H1 (cell line): ENCODE results near the gene PLCL1. TPM values are rescaled to one million over a fixed set of nuclear protein-coding genes. Genes with fewer than 3 reads are reported as not detected.

Source experiments
- MAFK ChIP-seq: IDR thresholded peaks from 2 replicates; pipeline ENCODE4 v1.6.1; 2012; ENCODE audit warnings: low read depth, mild to moderate bottlenecking, improper control_type of control experiment, low read length
- SIN3A ChIP-seq, 2 experiments: IDR thresholded peaks in 1 of 2; conservative IDR thresholded peaks in 1 of 2; 2 replicates each; pipeline ENCODE4 v1.6.1; 2011 to 2012; ENCODE audit warnings: low read length in 2 of 2, improper control_type of control experiment in 1 of 2, low read depth in 1 of 2, mild to moderate bottlenecking in 1 of 2
- TAF7 ChIP-seq: optimal IDR thresholded peaks from 2 replicates; pipeline ENCODE3; 2011; ENCODE audit warnings: low read depth, mild to moderate bottlenecking, inconsistent platforms, low read length, moderate library complexity, borderline replicate concordance
- polyA plus RNA-seq, 7 experiments: library from polyadenylated mRNA; depleted of rRNA in 3 of 7; stranded (reverse) in 5 of 7; unstranded in 2 of 7; fragments of >200 nt in 5 of 7; fragments of 200-250 nt in 2 of 7; gene quantifications; 1 replicate in 5 of 7; 2 replicates in 1 of 7; 4 replicates in 1 of 7; pipeline versions ENCODE4 v1.2.1 to v1.2.3, GENCODE V29; 2011 to 2013; ENCODE audit warnings: missing spikeins in 2 of 7, mixed read lengths in 2 of 7
- total RNA-seq: library from RNA; stranded (reverse); fragmentation: NEBNext Ultra II Directional; extraction: Animal tissue kit (Norgen Biotek cat#: 25700); gene quantifications from 2 replicates; pipeline ENCODE4 v1.2.1, GENCODE V29; 2021
- TF ChIP-seq, protein P1 (sequence below): fragments of 300-600 bp; sonication (generic); IDR thresholded peaks from 2 replicates; pipeline ENCODE4 v1.7.1; 2012; ENCODE audit warnings: low read length, moderate library complexity, mild to moderate bottlenecking, inconsistent platforms; ENCODE audit not compliant: insufficient replicate concordance

PLCL1 gene
- total and polyA plus RNA-seq, 2 of the 8 experiments (the other 6 are each of a cell fraction or from before 2014, with no cell fraction given), result not detected

DNA sequence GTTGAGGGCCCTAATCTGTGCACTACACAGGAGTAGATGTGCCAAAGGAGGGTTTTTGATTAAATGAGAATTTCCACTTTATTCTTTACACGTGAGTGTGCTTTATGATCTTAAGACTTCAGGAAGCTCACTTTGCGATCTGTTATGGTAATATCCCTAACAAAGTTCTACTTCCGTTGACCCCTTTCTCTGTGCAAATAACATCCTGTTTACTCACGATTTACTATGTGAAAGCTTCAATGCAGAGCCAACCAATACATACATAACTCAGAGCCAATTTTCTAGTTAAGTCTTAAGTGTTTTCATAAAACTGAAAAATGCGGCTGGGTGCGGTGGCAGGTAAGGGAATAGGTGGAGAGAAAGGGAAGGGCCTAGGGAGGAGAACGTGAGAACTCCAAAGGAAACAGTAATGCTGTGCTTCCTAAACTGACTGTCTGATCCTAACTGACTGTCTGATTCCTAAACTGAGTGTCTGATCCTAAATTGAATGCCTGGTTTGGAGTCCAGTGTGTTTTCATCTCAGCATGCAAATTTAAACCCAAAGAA is 87.6 kb downstream of the PLCL1 start (continued):
- TF ChIP-seq, protein P1, sequence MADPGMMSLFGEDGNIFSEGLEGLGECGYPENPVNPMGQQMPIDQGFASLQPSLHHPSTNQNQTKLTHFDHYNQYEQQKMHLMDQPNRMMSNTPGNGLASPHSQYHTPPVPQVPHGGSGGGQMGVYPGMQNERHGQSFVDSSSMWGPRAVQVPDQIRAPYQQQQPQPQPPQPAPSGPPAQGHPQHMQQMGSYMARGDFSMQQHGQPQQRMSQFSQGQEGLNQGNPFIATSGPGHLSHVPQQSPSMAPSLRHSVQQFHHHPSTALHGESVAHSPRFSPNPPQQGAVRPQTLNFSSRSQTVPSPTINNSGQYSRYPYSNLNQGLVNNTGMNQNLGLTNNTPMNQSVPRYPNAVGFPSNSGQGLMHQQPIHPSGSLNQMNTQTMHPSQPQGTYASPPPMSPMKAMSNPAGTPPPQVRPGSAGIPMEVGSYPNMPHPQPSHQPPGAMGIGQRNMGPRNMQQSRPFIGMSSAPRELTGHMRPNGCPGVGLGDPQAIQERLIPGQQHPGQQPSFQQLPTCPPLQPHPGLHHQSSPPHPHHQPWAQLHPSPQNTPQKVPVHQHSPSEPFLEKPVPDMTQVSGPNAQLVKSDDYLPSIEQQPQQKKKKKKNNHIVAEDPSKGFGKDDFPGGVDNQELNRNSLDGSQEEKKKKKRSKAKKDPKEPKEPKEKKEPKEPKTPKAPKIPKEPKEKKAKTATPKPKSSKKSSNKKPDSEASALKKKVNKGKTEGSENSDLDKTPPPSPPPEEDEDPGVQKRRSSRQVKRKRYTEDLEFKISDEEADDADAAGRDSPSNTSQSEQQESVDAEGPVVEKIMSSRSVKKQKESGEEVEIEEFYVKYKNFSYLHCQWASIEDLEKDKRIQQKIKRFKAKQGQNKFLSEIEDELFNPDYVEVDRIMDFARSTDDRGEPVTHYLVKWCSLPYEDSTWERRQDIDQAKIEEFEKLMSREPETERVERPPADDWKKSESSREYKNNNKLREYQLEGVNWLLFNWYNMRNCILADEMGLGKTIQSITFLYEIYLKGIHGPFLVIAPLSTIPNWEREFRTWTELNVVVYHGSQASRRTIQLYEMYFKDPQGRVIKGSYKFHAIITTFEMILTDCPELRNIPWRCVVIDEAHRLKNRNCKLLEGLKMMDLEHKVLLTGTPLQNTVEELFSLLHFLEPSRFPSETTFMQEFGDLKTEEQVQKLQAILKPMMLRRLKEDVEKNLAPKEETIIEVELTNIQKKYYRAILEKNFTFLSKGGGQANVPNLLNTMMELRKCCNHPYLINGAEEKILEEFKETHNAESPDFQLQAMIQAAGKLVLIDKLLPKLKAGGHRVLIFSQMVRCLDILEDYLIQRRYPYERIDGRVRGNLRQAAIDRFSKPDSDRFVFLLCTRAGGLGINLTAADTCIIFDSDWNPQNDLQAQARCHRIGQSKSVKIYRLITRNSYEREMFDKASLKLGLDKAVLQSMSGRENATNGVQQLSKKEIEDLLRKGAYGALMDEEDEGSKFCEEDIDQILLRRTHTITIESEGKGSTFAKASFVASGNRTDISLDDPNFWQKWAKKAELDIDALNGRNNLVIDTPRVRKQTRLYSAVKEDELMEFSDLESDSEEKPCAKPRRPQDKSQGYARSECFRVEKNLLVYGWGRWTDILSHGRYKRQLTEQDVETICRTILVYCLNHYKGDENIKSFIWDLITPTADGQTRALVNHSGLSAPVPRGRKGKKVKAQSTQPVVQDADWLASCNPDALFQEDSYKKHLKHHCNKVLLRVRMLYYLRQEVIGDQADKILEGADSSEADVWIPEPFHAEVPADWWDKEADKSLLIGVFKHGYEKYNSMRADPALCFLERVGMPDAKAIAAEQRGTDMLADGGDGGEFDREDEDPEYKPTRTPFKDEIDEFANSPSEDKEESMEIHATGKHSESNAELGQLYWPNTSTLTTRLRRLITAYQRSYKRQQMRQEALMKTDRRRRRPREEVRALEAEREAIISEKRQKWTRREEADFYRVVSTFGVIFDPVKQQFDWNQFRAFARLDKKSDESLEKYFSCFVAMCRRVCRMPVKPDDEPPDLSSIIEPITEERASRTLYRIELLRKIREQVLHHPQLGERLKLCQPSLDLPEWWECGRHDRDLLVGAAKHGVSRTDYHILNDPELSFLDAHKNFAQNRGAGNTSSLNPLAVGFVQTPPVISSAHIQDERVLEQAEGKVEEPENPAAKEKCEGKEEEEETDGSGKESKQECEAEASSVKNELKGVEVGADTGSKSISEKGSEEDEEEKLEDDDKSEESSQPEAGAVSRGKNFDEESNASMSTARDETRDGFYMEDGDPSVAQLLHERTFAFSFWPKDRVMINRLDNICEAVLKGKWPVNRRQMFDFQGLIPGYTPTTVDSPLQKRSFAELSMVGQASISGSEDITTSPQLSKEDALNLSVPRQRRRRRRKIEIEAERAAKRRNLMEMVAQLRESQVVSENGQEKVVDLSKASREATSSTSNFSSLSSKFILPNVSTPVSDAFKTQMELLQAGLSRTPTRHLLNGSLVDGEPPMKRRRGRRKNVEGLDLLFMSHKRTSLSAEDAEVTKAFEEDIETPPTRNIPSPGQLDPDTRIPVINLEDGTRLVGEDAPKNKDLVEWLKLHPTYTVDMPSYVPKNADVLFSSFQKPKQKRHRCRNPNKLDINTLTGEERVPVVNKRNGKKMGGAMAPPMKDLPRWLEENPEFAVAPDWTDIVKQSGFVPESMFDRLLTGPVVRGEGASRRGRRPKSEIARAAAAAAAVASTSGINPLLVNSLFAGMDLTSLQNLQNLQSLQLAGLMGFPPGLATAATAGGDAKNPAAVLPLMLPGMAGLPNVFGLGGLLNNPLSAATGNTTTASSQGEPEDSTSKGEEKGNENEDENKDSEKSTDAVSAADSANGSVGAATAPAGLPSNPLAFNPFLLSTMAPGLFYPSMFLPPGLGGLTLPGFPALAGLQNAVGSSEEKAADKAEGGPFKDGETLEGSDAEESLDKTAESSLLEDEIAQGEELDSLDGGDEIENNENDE, result no peak
- TF ChIP-seq SIN3A (conservative IDR thresholded peaks at IDR 0.05 in 1 of 2, IDR thresholded peaks at IDR 0.05 in 1 of 2; ENCODE audit: low read depth in 1 of 2, low read length in 2 of 2) (no peak), MAFK (no peak), TAF7 (no peak)
